Hepatocyte (in vitro differentiated cells): ENCODE data around the gene FAM184A. TPM values are rescaled to one million over a fixed set of nuclear protein-coding genes. Genes with fewer than 3 reads are reported as not detected.

Source experiments
- DNase-seq: peaks from one replicate; pipeline ENCODE4 v3.0.0-alpha.2; 2016; ENCODE audit warnings: low spot score
- H2AFZ ChIP-seq: fragments of 200-600 bp; sonication (generic); 2 replicates; pipeline ENCODE4 v1.6.0; 2016; ENCODE audit warnings: antibody characterized with exemption, mild to moderate bottlenecking
- H3K27ac ChIP-seq: fragments of 200-600 bp; sonication (generic); 2 replicates; pipeline ENCODE4 v1.5.1; 2016; ENCODE audit warnings: mild to moderate bottlenecking
- H3K27me3 ChIP-seq: fragments of 200-600 bp; sonication (generic); 2 replicates; pipeline ENCODE4 v1.6.1; 2016
- H3K36me3 ChIP-seq: fragments of 200-600 bp; sonication (generic); replicated peaks from 2 replicates; pipeline ENCODE4 v1.5.1; 2016; ENCODE audit warnings: low read depth; ENCODE audit not compliant: insufficient read depth
- H3K4me1 ChIP-seq: fragments of 200-600 bp; sonication (generic); 2 replicates; pipeline ENCODE4 v1.5.1; 2016; ENCODE audit warnings: mild to moderate bottlenecking, moderate library complexity; ENCODE audit not compliant: insufficient read depth
- H3K4me2 ChIP-seq: fragments of 200-600 bp; sonication (generic); 2 replicates; pipeline ENCODE4 v1.6.0; 2016
- H3K4me3 ChIP-seq: fragments of 200-600 bp; sonication (generic); 2 replicates; pipeline ENCODE4 v1.5.1; 2016; ENCODE audit warnings: mild to moderate bottlenecking
- H3K79me2 ChIP-seq: fragments of 200-600 bp; sonication (generic); 2 replicates; pipeline ENCODE4 v1.6.0; 2017; ENCODE audit warnings: mild to moderate bottlenecking
- H3K9me2 ChIP-seq: fragments of 200-600 bp; sonication (generic); replicated peaks from 2 replicates; pipeline ENCODE4 v1.6.0; 2017; ENCODE audit warnings: mild to moderate bottlenecking; ENCODE audit not compliant: insufficient read depth
- H3K9me3 ChIP-seq: fragments of 200-600 bp; sonication (generic); 2 replicates; pipeline ENCODE4 v1.5.1; 2016; ENCODE audit warnings: low read depth, mild to moderate bottlenecking
- H4K20me1 ChIP-seq: fragments of 200-600 bp; sonication (generic); 2 replicates; pipeline ENCODE4 v1.6.0; 2016; ENCODE audit warnings: mild to moderate bottlenecking; ENCODE audit not compliant: insufficient read depth, poor library complexity, severe bottlenecking
- CTCF ChIP-seq: fragments of 200-600 bp; sonication (generic); IDR thresholded peaks from 2 replicates; pipeline ENCODE4 v1.5.1; 2016; ENCODE audit warnings: antibody characterized with exemption, mild to moderate bottlenecking; ENCODE audit not compliant: poor library complexity
- EZH2 ChIP-seq: fragments of 200-600 bp; sonication (generic); IDR thresholded peaks from 2 replicates; pipeline ENCODE4 v1.6.1; 2016; ENCODE audit warnings: antibody characterized with exemption, mild to moderate bottlenecking, borderline replicate concordance
- EZH2phosphoT487 ChIP-seq: fragments of 200-600 bp; sonication (generic); IDR thresholded peaks from one replicate; pipeline ENCODE4 v1.6.1; 2018; ENCODE audit warnings: antibody characterized with exemption, mild to moderate bottlenecking, low read depth, moderate library complexity; ENCODE audit not compliant: unreplicated experiment, severe bottlenecking
- WGBS: methylation state at CpG from one replicate; pipeline ENCODE4 v1.1.6; 2016; ENCODE audit warnings: low lambda C conversion rate; ENCODE audit errors: missing lambda C conversion rate; 5-methylcytosine and 5-hydroxymethylcytosine counted together
- polyA plus RNA-seq: library from polyadenylated mRNA; unstranded; fragments of >200 nt; fragmentation: Nextera tagmentation; extraction: Ambion mirVana; gene quantifications from 2 replicates; pipeline ENCODE4 v1.2.1, GENCODE V29; 2016
- total RNA-seq: library from RNA; depleted of rRNA; stranded (reverse); fragments of >200 nt; gene quantifications from 2 replicates; pipeline ENCODE4 v1.2.3, GENCODE V29; 2014

FAM184A gene
- total and polyA plus RNA-seq, 2 experiments from 2014 or later = 5.6 to 14.1 TPM

DNA sequence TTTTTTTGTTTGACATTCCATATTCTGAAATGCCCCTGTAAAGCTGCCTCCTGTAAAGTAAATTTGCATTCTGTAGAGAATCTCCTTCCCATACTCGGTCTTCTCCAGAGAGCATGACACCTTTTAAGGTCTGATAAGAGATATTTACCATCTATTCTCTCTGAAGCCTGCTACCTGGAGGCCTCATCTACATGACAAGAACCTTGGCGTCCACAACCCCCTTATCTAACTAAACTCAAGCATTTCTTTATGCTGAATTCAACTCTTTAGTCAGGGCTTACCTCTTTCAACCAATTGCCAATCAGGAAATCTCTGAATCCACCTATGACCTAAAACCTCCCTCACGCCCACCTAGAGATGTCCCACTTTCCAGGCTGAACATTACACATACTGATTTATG lies 51.6 kb downstream of the FAM184A start:
- DNase-seq = no peak
- no peak overlapping the region for H3K4me2 ChIP-seq
- TF ChIP-seq EZH2 (no peak), CTCF (no peak)

GRCh38 chr6:119025793-119026192 lies 52.7 kb downstream of the FAM184A start:
- no peak for DNase-seq
- no peaks in the 10 kb centered on the region for H3K79me2 ChIP-seq
- no peak overlapping the region for H3K4me2 ChIP-seq

More for the DNA sequence above, 51.6 kb downstream of the FAM184A start:
- Histone ChIP-seq H3K27ac (no peak overlapping the region), H3K36me3 (no peaks in the 10 kb centered on the region), H3K4me1 (no peaks in the 10 kb centered on the region), H3K79me2 (no peaks in the 10 kb centered on the region), H3K27me3 (no peaks in the 10 kb centered on the region), H3K4me3 (no peak overlapping the region), H3K9me3 (no peaks in the 10 kb centered on the region), H2AFZ (no peak overlapping the region), H4K20me1 (no peaks in the 10 kb centered on the region), H3K9me2 (no peaks in the 10 kb centered on the region)
- WGBS = 51% methylated on average over 3 of the region's 3 CpGs

GRCh38 chr6:119024111-119024510 lies 54.4 kb downstream of the FAM184A start:
- Histone ChIP-seq H3K4me1 (no peaks in the 10 kb centered on the region), H3K9me2 (no peaks in the 10 kb centered on the region), H3K4me3 (no peak overlapping the region), H3K36me3 (no peaks in the 10 kb centered on the region), H4K20me1 (no peaks in the 10 kb centered on the region), H3K27me3 (no peaks in the 10 kb centered on the region), H3K27ac (no peak overlapping the region), H2AFZ (no peak overlapping the region), H3K79me2 (no peaks in the 10 kb centered on the region), H3K4me2 (no peak overlapping the region), H3K9me3 (no peaks in the 10 kb centered on the region)
- WGBS = 57% methylated on average over 6 of the region's 6 CpGs
- no peak for DNase-seq
- TF ChIP-seq CTCF = no peak
- TF ChIP-seq EZH2phosphoT487 = no peak
- TF ChIP-seq EZH2 = no peak

More at GRCh38 chr6:119025793-119026192, 52.7 kb downstream of the FAM184A start:
- Histone ChIP-seq H2AFZ (no peak overlapping the region), H3K4me3 (no peak overlapping the region), H3K27ac (no peak overlapping the region), H3K9me3 (no peaks in the 10 kb centered on the region), H4K20me1 (no peaks in the 10 kb centered on the region), H3K27me3 (no peaks in the 10 kb centered on the region), H3K9me2 (no peaks in the 10 kb centered on the region), H3K4me1 (no peaks in the 10 kb centered on the region), H3K36me3 (no peaks in the 10 kb centered on the region)
- TF ChIP-seq EZH2phosphoT487 (no peak), CTCF (no peak), EZH2 (no peak)
- WGBS = 70% methylated on average over 2 of the region's 2 CpGs

- Histone ChIP-seq H2AFZ (no peak overlapping the region), H3K9me2 (no peaks in the 10 kb centered on the region), H3K4me2 (no peak overlapping the region), H3K4me3 (no peak overlapping the region), H3K36me3 (no peaks in the 10 kb centered on the region), H3K27ac (no peak overlapping the region), H3K79me2 (no peaks in the 10 kb centered on the region), H3K27me3 (no peaks in the 10 kb centered on the region), H4K20me1 (no peaks in the 10 kb centered on the region), H3K9me3 (no peaks in the 10 kb centered on the region), H3K4me1 (no peaks in the 10 kb centered on the region)
- 92% methylated on average over 4 of the region's 4 CpGs for WGBS
- TF ChIP-seq EZH2 (no peak), CTCF (no peak)
- no peak for DNase-seq
Measured at GRCh38 chr6:119022796-119023195, 55.7 kb downstream of the FAM184A start.
